ENCODE results near the gene USP3.

The USP3 gene

DNA sequence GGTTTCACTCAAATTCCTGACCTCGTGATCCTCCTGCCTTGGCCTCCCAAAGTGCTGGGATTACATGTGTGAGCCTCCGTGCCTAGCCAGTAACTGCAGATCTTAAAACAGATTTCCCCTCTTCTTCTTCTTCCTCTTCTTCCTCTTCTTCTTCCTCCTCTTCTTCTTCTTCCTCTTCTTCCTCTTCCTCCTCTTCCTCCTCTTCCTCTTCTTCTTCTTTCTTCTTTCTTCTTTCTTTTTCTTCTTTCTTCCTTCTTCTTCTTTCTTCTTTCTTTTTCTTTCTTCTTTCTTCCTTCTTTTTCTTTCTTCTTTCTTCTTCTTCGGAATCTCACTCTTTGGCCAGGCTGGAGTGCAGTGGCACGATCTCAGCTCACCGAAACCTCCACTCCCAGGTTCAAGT, 7.8 kb downstream of the USP3 start:
- TF ChIP-seq POLR2AphosphoS5 (IDR thresholded peaks at IDR 0.05; ENCODE audit: low read depth, low read length) (no peak), SIN3A (IDR thresholded peaks at IDR 0.05; ENCODE audit: borderline replicate concordance, insufficient read depth, low read length) (no peak), TAF1 (IDR thresholded peaks at IDR 0.05; ENCODE audit: borderline replicate concordance, insufficient read depth, low read length) (no peak), FOXP2 (optimal IDR thresholded peaks at IDR 0.05; ENCODE audit: borderline replicate concordance, extremely low read depth, extremely low read length, insufficient read depth) (no peak), REST (IDR thresholded peaks at IDR 0.05; ENCODE audit: insufficient read depth in 1 of 2, low read depth in 2 of 2, low read length in 2 of 2) (no peak)

DNA sequence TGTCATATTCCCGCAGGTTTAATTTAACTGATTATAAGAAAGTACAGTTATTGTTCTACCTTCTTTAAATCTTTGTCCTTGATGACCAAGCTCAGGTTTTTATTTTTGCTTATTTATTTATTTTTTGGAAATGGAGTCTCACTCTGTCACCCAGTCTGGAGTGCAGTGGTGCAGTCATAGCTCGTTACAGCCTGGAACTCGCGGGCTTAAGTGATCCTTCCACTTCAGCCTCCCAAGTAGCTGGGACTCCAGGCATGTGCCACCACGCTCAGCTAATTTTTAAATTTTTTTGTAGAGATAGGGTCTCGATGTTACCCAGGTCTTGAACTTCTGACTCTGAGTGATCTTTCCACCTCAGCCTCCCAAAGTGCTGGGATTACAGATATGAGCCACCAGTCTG, 8.9 kb downstream of the USP3 start:
- TF ChIP-seq SIN3A (IDR thresholded peaks at IDR 0.05; ENCODE audit: borderline replicate concordance, insufficient read depth, low read length), result no peak
- TF ChIP-seq TAF1 (IDR thresholded peaks at IDR 0.05; ENCODE audit: borderline replicate concordance, insufficient read depth, low read length), result no peak
- TF ChIP-seq POLR2AphosphoS5 (IDR thresholded peaks at IDR 0.05; ENCODE audit: low read depth, low read length), result no peak
- TF ChIP-seq REST (IDR thresholded peaks at IDR 0.05; ENCODE audit: insufficient read depth in 1 of 2, low read depth in 2 of 2, low read length in 2 of 2), result no peak
- TF ChIP-seq FOXP2 (optimal IDR thresholded peaks at IDR 0.05; ENCODE audit: borderline replicate concordance, extremely low read depth, extremely low read length, insufficient read depth), result no peak

DNA sequence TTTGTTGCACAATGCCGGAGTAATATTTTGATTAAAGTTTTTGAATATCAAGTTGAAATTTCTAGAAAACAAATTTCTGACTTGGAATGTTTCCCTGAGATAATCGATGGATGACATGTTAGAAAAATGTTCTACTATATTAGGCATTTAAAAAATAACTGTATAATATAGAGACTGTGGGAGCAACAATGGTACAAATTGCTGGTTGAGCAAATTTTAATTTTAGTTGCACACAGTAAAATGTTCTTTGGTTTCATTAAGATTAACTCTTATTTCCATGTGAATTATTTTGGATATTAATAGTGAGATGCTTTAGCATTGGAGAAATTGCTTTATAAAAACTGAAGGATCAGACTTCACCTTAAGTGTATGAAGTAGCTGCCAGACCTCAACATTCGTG, 9.3 kb downstream of the USP3 start:
- no peak for TF ChIP-seq POLR2AphosphoS5 (IDR thresholded peaks at IDR 0.05; ENCODE audit: low read depth, low read length)
- no peak for TF ChIP-seq SIN3A (IDR thresholded peaks at IDR 0.05; ENCODE audit: borderline replicate concordance, insufficient read depth, low read length)
- no peak for TF ChIP-seq TAF1 (IDR thresholded peaks at IDR 0.05; ENCODE audit: borderline replicate concordance, insufficient read depth, low read length)

- no peak for TF ChIP-seq POLR2AphosphoS5 (IDR thresholded peaks at IDR 0.05; ENCODE audit: low read depth, low read length)
- TF ChIP-seq SIN3A (IDR thresholded peaks at IDR 0.05; ENCODE audit: borderline replicate concordance, insufficient read depth, low read length), result no peak
- TF ChIP-seq FOXP2 (optimal IDR thresholded peaks at IDR 0.05; ENCODE audit: borderline replicate concordance, extremely low read depth, extremely low read length, insufficient read depth), result no peak
- TF ChIP-seq TAF1 (IDR thresholded peaks at IDR 0.05; ENCODE audit: borderline replicate concordance, insufficient read depth, low read length), result no peak
- no peak for TF ChIP-seq REST (IDR thresholded peaks at IDR 0.05; ENCODE audit: insufficient read depth in 1 of 2, low read depth in 2 of 2, low read length in 2 of 2)
Measured at GRCh38 chr15:63514531-63514943, 10.1 kb downstream of the USP3 start.

DNA sequence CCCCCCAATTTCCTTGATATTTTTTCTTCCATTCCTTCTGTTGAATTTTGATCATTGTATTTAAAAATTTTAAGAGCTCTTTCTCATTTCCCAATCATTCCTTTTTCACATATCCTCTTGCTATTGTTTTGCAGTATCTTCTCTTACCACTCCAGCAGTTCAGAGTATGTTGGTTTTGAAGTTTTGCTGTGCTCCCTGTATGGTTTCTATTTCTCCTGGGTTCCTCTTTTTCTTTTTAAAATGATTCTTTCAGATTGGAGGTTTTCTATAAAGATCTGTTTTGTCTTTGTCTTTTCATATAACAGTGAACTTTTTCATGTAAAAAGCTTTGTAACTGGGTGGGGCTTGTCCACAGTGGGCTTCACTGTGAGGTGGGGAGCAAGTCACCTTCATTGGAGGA, 12.8 kb downstream of the USP3 start:
- TF ChIP-seq SIN3A (IDR thresholded peaks at IDR 0.05; ENCODE audit: borderline replicate concordance, insufficient read depth, low read length) (no peak), POLR2AphosphoS5 (IDR thresholded peaks at IDR 0.05; ENCODE audit: low read depth, low read length) (no peak), REST (IDR thresholded peaks at IDR 0.05; ENCODE audit: insufficient read depth in 1 of 2, low read depth in 2 of 2, low read length in 2 of 2) (no peak), FOXP2 (optimal IDR thresholded peaks at IDR 0.05; ENCODE audit: borderline replicate concordance, extremely low read depth, extremely low read length, insufficient read depth) (no peak), TAF1 (IDR thresholded peaks at IDR 0.05; ENCODE audit: borderline replicate concordance, insufficient read depth, low read length) (no peak)

Data from PFSK-1 (cell line).